Measurements from ENCODE around the gene BCL11B.

DNA sequence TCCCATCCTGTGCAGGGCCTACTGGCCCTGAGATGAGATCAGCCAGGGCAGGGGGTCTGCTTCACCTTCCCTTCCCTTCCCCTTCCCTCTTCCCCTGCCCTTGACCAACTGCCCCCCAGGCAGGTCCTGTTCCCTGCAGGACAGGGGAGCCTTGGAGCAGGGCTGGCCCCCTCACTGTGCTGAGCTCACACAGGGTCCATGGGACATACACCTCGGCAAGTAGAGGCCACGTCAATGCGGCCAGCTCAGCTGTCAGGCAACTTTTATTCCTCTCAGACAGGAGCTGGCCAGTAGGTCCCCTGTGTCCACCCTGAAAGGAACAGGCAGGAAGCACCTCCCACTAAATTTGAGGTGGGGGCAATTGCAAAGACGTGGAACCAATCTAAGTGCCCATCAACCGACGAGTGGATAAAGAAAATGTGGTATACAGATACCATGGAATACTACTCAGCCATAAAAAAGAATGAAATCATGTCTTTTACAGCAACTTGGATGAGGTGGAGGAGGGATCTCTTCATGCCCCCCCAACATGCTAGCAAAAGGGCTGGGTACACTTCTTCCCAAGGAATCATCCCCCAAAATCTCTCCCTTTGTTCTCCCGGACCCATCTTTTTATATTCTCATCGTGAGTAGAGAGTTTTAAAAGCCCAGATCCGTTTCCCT lies 148.7 kb downstream of the BCL11B start:
- TF ChIP-seq, protein P1, sequence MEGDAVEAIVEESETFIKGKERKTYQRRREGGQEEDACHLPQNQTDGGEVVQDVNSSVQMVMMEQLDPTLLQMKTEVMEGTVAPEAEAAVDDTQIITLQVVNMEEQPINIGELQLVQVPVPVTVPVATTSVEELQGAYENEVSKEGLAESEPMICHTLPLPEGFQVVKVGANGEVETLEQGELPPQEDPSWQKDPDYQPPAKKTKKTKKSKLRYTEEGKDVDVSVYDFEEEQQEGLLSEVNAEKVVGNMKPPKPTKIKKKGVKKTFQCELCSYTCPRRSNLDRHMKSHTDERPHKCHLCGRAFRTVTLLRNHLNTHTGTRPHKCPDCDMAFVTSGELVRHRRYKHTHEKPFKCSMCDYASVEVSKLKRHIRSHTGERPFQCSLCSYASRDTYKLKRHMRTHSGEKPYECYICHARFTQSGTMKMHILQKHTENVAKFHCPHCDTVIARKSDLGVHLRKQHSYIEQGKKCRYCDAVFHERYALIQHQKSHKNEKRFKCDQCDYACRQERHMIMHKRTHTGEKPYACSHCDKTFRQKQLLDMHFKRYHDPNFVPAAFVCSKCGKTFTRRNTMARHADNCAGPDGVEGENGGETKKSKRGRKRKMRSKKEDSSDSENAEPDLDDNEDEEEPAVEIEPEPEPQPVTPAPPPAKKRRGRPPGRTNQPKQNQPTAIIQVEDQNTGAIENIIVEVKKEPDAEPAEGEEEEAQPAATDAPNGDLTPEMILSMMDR (conservative IDR thresholded peaks at IDR 0.05; ENCODE audit: low read depth, low read length), result no peak
- no peak for TF ChIP-seq EZH2 (IDR thresholded peaks at IDR 0.05; ENCODE audit: borderline replicate concordance, low read depth, low read length, poor library complexity, severe bottlenecking)

All from A673 (cell line).